Keratinocyte (primary cell): ENCODE measurements around the gene SFMBT2. TPM values are rescaled to one million over a fixed set of nuclear protein-coding genes. Genes with fewer than 3 reads are reported as not detected.

ENCODE experiments used
- DNase-seq: peaks from one replicate; pipeline ENCODE4 v3.0.0-alpha.2; 2011; ENCODE audit warnings: low read depth, missing footprints, low spot score
- FAIRE-seq: peaks from 2 replicates; lab custom pipeline; 2011; peaks lifted over from hg19 to GRCh38; lab: Jason Lieb, UNC
- H2AFZ ChIP-seq: 2 replicates; pipeline ENCODE4 v1.6.0; 2012; ENCODE audit warnings: low read length, control low read depth, inconsistent platforms; ENCODE audit not compliant: control insufficient read depth
- H3K27ac ChIP-seq: 2 replicates; pipeline ENCODE4 v1.5.1; 2011; ENCODE audit warnings: low read length; ENCODE audit not compliant: control insufficient read depth, insufficient read depth
- H3K27me3 ChIP-seq: 3 replicates; pipeline ENCODE4 v1.6.0; 2011; ENCODE audit warnings: low read length; ENCODE audit not compliant: control insufficient read depth, insufficient read depth; ENCODE audit errors: extremely low read depth
- H3K36me3 ChIP-seq, 2 experiments: 2 replicates in 1 of 2; 3 replicates in 1 of 2; pipeline ENCODE4 v1.5.1; 2011; ENCODE audit warnings: low read length in 2 of 2, mild to moderate bottlenecking in 1 of 2; ENCODE audit not compliant: control insufficient read depth in 2 of 2, insufficient read depth in 2 of 2; ENCODE audit errors: extremely low read depth in 1 of 2
- H3K4me1 ChIP-seq: 3 replicates; pipeline ENCODE4 v1.5.1; 2011; ENCODE audit warnings: low read length; ENCODE audit not compliant: control insufficient read depth, insufficient read depth; ENCODE audit errors: extremely low read depth
- H3K4me2 ChIP-seq: 3 replicates; pipeline ENCODE4 v1.6.0; 2011; ENCODE audit warnings: low read depth, low read length; ENCODE audit not compliant: control insufficient read depth, insufficient read depth; ENCODE audit errors: extremely low read depth
- H3K4me3 ChIP-seq, 3 experiments: fragments of 200-600 bp in 1 of 3; sonication (generic) in 1 of 3; 2 replicates in 2 of 3; 3 replicates in 1 of 3; pipeline ENCODE4 v1.5.1; 2011 to 2016; ENCODE audit warnings: low read length in 3 of 3, mild to moderate bottlenecking in 3 of 3, control low read depth in 2 of 3, inconsistent platforms in 1 of 3, low read depth in 1 of 3, mixed read lengths in 1 of 3, mixed run types in 1 of 3, moderate library complexity in 1 of 3; ENCODE audit not compliant: control insufficient read depth in 2 of 3, insufficient read depth in 2 of 3; ENCODE audit errors: extremely low read depth in 1 of 3
- H3K79me2 ChIP-seq: 2 replicates; pipeline ENCODE4 v1.6.0; 2012; ENCODE audit warnings: low read length; ENCODE audit not compliant: control insufficient read depth, insufficient read depth
- H3K9ac ChIP-seq: 3 replicates; pipeline ENCODE4 v1.6.0; 2011; ENCODE audit warnings: low read length; ENCODE audit not compliant: control insufficient read depth, insufficient read depth; ENCODE audit errors: extremely low read depth
- H3K9me1 ChIP-seq: 3 replicates; pipeline ENCODE4 v1.6.0; 2011; ENCODE audit warnings: low read length; ENCODE audit not compliant: control insufficient read depth, insufficient read depth; ENCODE audit errors: extremely low read depth
- H3K9me3 ChIP-seq: 2 replicates; pipeline ENCODE4 v1.5.1; 2012; ENCODE audit warnings: low read depth, low read length; ENCODE audit not compliant: control insufficient read depth
- H4K20me1 ChIP-seq: 3 replicates; pipeline ENCODE4 v1.6.0; 2011; ENCODE audit warnings: low read length; ENCODE audit not compliant: control insufficient read depth, insufficient read depth; ENCODE audit errors: extremely low read depth
- EZH2 ChIP-seq: IDR thresholded peaks from one replicate; pipeline ENCODE4 v1.6.1; 2012; ENCODE audit warnings: inconsistent platforms, mild to moderate bottlenecking, low read length, moderate library complexity
- dilution Hi-C: fragments of 300-500 bp; cut with MboI; formaldehyde crosslinking; loops from one replicate; pipeline ENCODE4 v1.7.0; 2020; ENCODE audit warnings: low sequenced_read_pairs; ENCODE audit not compliant: extremely low pct_ligation_motif_present
- polyA plus RNA-seq, 5 experiments: library from polyadenylated mRNA; depleted of rRNA in 3 of 5; stranded (reverse) in 3 of 5; stranded (forward) in 1 of 5; unstranded in 1 of 5; fragments of >200 nt; gene quantifications; 1 replicate in 1 of 5; 2 replicates in 3 of 5; 3 replicates in 1 of 5; pipeline versions ENCODE4 v1.2.1 to v1.2.3, GENCODE V29; 2011 to 2012; ENCODE audit warnings: missing spikeins in 2 of 5, low read depth in 1 of 5, low replicate concordance in 1 of 5
- TF ChIP-seq, protein P1 (sequence below), 3 experiments: IDR thresholded peaks in 1 of 3; conservative IDR thresholded peaks in 1 of 3; optimal IDR thresholded peaks in 1 of 3; 2 replicates in 2 of 3; 3 replicates in 1 of 3; pipeline versions ENCODE3 to v1.5.1; 2011; ENCODE audit warnings: low read length in 3 of 3, mild to moderate bottlenecking in 3 of 3, moderate library complexity in 2 of 3, control low read depth in 1 of 3, inconsistent platforms in 1 of 3; ENCODE audit not compliant: insufficient read depth in 2 of 3; ENCODE audit errors: extremely low read depth in 1 of 3

Gene SFMBT2
- polyA plus RNA-seq, 1 donor (not counting 4 experiments of a cell fraction or from before 2014, with no cell fraction given): 0.71 TPM

DNA sequence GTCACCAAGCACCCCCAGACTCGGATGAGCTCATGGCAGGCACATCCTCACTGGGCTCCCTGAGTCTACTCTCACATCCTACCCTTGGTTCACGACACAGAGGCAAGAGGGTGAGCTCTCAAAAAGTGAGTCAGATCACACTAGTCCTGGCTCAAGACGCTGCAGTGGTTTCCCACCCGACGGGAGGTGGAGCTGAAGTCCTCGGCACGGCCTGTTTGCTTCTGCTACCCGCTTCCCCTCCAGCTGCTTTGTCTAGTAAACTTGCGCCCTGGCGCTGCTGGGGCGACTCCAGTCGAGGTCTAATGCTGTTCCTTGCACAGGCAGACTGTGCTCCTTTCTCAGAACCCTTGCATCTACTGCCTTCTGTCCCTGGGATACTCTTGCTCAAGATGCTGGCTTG, 13.5 kb upstream of the SFMBT2 start:
- Histone ChIP-seq H3K36me3 (no peaks in the 10 kb centered on the region), H3K79me2 (no peaks in the 10 kb centered on the region), H3K4me3 (no peak overlapping the region), H3K27me3 (peaks cover 3% of the 10 kb centered on the region), H3K4me2 (no peak overlapping the region), H3K27ac (no peak overlapping the region), H3K9ac (no peak overlapping the region), H2AFZ (no peak overlapping the region), H3K9me3 (no peaks in the 10 kb centered on the region), H3K9me1 (no peaks in the 10 kb centered on the region), H3K4me1 (no peaks in the 10 kb centered on the region), H4K20me1 (no peaks in the 10 kb centered on the region)
- TF ChIP-seq, protein P1, sequence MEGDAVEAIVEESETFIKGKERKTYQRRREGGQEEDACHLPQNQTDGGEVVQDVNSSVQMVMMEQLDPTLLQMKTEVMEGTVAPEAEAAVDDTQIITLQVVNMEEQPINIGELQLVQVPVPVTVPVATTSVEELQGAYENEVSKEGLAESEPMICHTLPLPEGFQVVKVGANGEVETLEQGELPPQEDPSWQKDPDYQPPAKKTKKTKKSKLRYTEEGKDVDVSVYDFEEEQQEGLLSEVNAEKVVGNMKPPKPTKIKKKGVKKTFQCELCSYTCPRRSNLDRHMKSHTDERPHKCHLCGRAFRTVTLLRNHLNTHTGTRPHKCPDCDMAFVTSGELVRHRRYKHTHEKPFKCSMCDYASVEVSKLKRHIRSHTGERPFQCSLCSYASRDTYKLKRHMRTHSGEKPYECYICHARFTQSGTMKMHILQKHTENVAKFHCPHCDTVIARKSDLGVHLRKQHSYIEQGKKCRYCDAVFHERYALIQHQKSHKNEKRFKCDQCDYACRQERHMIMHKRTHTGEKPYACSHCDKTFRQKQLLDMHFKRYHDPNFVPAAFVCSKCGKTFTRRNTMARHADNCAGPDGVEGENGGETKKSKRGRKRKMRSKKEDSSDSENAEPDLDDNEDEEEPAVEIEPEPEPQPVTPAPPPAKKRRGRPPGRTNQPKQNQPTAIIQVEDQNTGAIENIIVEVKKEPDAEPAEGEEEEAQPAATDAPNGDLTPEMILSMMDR (optimal IDR thresholded peaks at IDR 0.05 in 1 of 3, IDR thresholded peaks at IDR 0.05 in 1 of 3, conservative IDR thresholded peaks at IDR 0.05 in 1 of 3; ENCODE audit: extremely low read depth in 1 of 3, insufficient read depth in 2 of 3, low read length in 3 of 3): no peak
- no peak for TF ChIP-seq EZH2
- dilution Hi-C loops: no loop called here
- no peak for FAIRE-seq
- no peak for DNase-seq

DNA sequence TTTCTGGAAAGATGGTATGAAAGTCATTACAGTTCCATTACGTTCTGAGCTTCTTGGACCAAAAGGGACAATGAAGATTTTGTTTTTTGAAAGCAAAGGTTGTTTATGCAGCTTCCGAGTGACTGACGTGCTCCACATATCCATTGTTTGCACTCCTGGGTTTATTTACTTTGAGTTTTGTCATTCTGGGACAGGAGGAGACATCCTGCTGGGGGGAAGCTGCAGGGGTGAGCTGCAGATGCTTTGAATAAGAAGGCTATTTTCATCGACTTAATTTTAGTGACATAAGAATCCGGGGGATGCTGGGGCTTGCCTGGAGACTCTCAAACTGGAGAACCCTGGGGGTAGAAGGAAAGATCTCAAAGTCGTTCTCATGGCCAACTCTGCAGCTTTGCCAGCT, 12.7 kb upstream of the SFMBT2 start:
- FAIRE-seq (no peak), DNase-seq (no peak)
- Histone ChIP-seq H3K4me3 (no peak overlapping the region), H3K79me2 (no peaks in the 10 kb centered on the region), H3K9me3 (no peaks in the 10 kb centered on the region), H3K9ac (no peak overlapping the region), H3K9me1 (no peaks in the 10 kb centered on the region), H2AFZ (no peak overlapping the region), H3K4me2 (no peak overlapping the region), H3K4me1 (no peaks in the 10 kb centered on the region), H4K20me1 (no peaks in the 10 kb centered on the region), H3K27me3 (peaks cover 3% of the 10 kb centered on the region), H3K36me3 (no peaks in the 10 kb centered on the region), H3K27ac (no peak overlapping the region)
- TF ChIP-seq, protein P1 (optimal IDR thresholded peaks at IDR 0.05 in 1 of 3, IDR thresholded peaks at IDR 0.05 in 1 of 3, conservative IDR thresholded peaks at IDR 0.05 in 1 of 3; ENCODE audit: extremely low read depth in 1 of 3, insufficient read depth in 2 of 3, low read length in 3 of 3): no peak
- no peak for TF ChIP-seq EZH2
- dilution Hi-C loops: no loop called here
